Central memory CD8-positive, alpha-beta T cell (primary cell): ENCODE measurements around the gene TNFAIP8.
"Not testable (repeated sequence)": the region's sequence is repeated elsewhere in the genome, so short reads cannot be mapped to it uniquely, and the experiment has no call there.

Source experiments
- ATAC-seq: fragments of 150-1000 bp; cut with Tn5 transposase; replicated peaks from 2 replicates; pipeline ENCODE4 v1.10.0; 2022; ENCODE audit warnings: mild to moderate bottlenecking, moderate FRiP score, moderate number of reproducible peaks; ENCODE audit not compliant: poor library complexity, severe bottlenecking; ENCODE audit errors: extremely low read depth
- DNase-seq, 2 donors: peaks; one replicate each; pipeline ENCODE4 v3.0.0; 2021; ENCODE audit warnings: low spot score in 2 of 2
- H3K27ac Mint-ChIP-seq: one replicate; pipeline ENCODE4 v1.8.0; 2022; ENCODE audit warnings: low read depth, mild to moderate bottlenecking, moderate library complexity, mixed read lengths
- H3K27me3 Mint-ChIP-seq: one replicate; pipeline ENCODE4 v1.8.0; 2022; ENCODE audit warnings: mixed read lengths
- H3K36me3 Mint-ChIP-seq: one replicate; pipeline ENCODE4 v1.8.0; 2022; ENCODE audit warnings: mild to moderate bottlenecking, moderate library complexity, mixed read lengths; ENCODE audit not compliant: insufficient read depth
- H3K4me1 Mint-ChIP-seq: one replicate; pipeline ENCODE4 v1.8.0; 2022; ENCODE audit warnings: mixed read lengths
- H3K4me3 Mint-ChIP-seq: one replicate; pipeline ENCODE4 v1.8.0; 2022; ENCODE audit warnings: mild to moderate bottlenecking, moderate library complexity, mixed read lengths
- H3K9me3 Mint-ChIP-seq: one replicate; pipeline ENCODE4 v1.8.0; 2022; ENCODE audit warnings: mixed read lengths

Gene TNFAIP8

GRCh38 chr5:119412279-119413227, 56.7 kb downstream of the TNFAIP8 start:
- no peak for ATAC-seq
- DNase-seq: no peak
- H3K27ac Mint-ChIP-seq: peak overlapping the region; percentile 80
- H3K4me1 Mint-ChIP-seq: peaks cover 11% of the 10 kb centered on the region
- H3K27me3 Mint-ChIP-seq: no peaks in the 10 kb centered on the region
- peak overlapping the region; percentile 86 for H3K4me3 Mint-ChIP-seq
- H3K9me3 Mint-ChIP-seq: no peaks in the 10 kb centered on the region
- H3K36me3 Mint-ChIP-seq: no peaks in the 10 kb centered on the region

GRCh38 chr5:119414124-119414734, 58.4 kb downstream of the TNFAIP8 start:
- H3K4me3 Mint-ChIP-seq, DNase-seq, H3K27ac Mint-ChIP-seq, ATAC-seq, H3K27me3 Mint-ChIP-seq, H3K9me3 Mint-ChIP-seq, H3K36me3 Mint-ChIP-seq: not testable (repeated sequence)
- H3K4me1 Mint-ChIP-seq: peaks cover 16% of the 10 kb centered on the region

GRCh38 chr5:119417891-119418605, 62.2 kb downstream of the TNFAIP8 start:
- peaks cover 6% of the 10 kb centered on the region for H3K4me1 Mint-ChIP-seq
- ATAC-seq (no peak), DNase-seq (no peak)
- no peaks in the 10 kb centered on the region for H3K9me3 Mint-ChIP-seq
- no peak overlapping the region for H3K27ac Mint-ChIP-seq
- H3K36me3 Mint-ChIP-seq: no peaks in the 10 kb centered on the region
- H3K27me3 Mint-ChIP-seq: no peaks in the 10 kb centered on the region
- no peak overlapping the region for H3K4me3 Mint-ChIP-seq

GRCh38 chr5:119418606-119419100, 62.8 kb downstream of the TNFAIP8 start:
- no peak for ATAC-seq
- Mint-ChIP-seq H3K4me1 (peaks cover 6% of the 10 kb centered on the region), H3K9me3 (no peaks in the 10 kb centered on the region), H3K27ac (no peak overlapping the region), H3K27me3 (no peaks in the 10 kb centered on the region), H3K4me3 (no peak overlapping the region), H3K36me3 (no peaks in the 10 kb centered on the region)
- DNase-seq: no peak

GRCh38 chr5:119420169-119420568, 64.3 kb downstream of the TNFAIP8 start:
- no peak for ATAC-seq
- H3K4me3 Mint-ChIP-seq: no peak overlapping the region
- H3K27me3 Mint-ChIP-seq: no peaks in the 10 kb centered on the region
- H3K4me1 Mint-ChIP-seq: peaks cover 6% of the 10 kb centered on the region
- H3K27ac Mint-ChIP-seq: no peak overlapping the region
- H3K9me3 Mint-ChIP-seq: no peaks in the 10 kb centered on the region
- H3K36me3 Mint-ChIP-seq: no peaks in the 10 kb centered on the region
- DNase-seq: no peak

- Mint-ChIP-seq H3K27ac (no peak overlapping the region), H3K4me1 (no peaks in the 10 kb centered on the region)
Observed at GRCh38 chr5:119426057-119426456, 70.2 kb downstream of the TNFAIP8 start.

GRCh38 chr5:119427060-119427459, 71.2 kb downstream of the TNFAIP8 start:
- H3K4me3 Mint-ChIP-seq: no peak overlapping the region
- H3K36me3 Mint-ChIP-seq: no peaks in the 10 kb centered on the region
- no peaks in the 10 kb centered on the region for H3K4me1 Mint-ChIP-seq
- H3K27me3 Mint-ChIP-seq: peaks cover 18% of the 10 kb centered on the region
- DNase-seq: no peak
- no peak overlapping the region for H3K27ac Mint-ChIP-seq
- H3K9me3 Mint-ChIP-seq: no peaks in the 10 kb centered on the region
- no peak for ATAC-seq

More at GRCh38 chr5:119426057-119426456, 70.2 kb downstream of the TNFAIP8 start:
- no peaks in the 10 kb centered on the region for H3K36me3 Mint-ChIP-seq
- H3K4me3 Mint-ChIP-seq: no peak overlapping the region
- H3K27me3 Mint-ChIP-seq: peaks cover 8% of the 10 kb centered on the region
- H3K9me3 Mint-ChIP-seq: no peaks in the 10 kb centered on the region
- ATAC-seq: no peak
- DNase-seq: no peak

GRCh38 chr5:119427596-119427995, 71.8 kb downstream of the TNFAIP8 start:
- not testable (repeated sequence) for H3K36me3 Mint-ChIP-seq, H3K9me3 Mint-ChIP-seq, ATAC-seq, H3K4me3 Mint-ChIP-seq, H3K4me1 Mint-ChIP-seq, DNase-seq, H3K27ac Mint-ChIP-seq
- H3K27me3 Mint-ChIP-seq: peaks cover 19% of the 10 kb centered on the region

- not testable (repeated sequence) for H3K9me3 Mint-ChIP-seq, H3K4me1 Mint-ChIP-seq, H3K36me3 Mint-ChIP-seq, H3K27ac Mint-ChIP-seq, DNase-seq, ATAC-seq, H3K4me3 Mint-ChIP-seq
- peaks cover 19% of the 10 kb centered on the region for H3K27me3 Mint-ChIP-seq
Observed at GRCh38 chr5:119428166-119428565, 72.3 kb downstream of the TNFAIP8 start.

GRCh38 chr5:119428574-119428973, 72.8 kb downstream of the TNFAIP8 start:
- not testable (repeated sequence) for H3K36me3 Mint-ChIP-seq, H3K9me3 Mint-ChIP-seq, H3K27ac Mint-ChIP-seq, ATAC-seq, H3K4me3 Mint-ChIP-seq, H3K4me1 Mint-ChIP-seq, DNase-seq
- peaks cover 19% of the 10 kb centered on the region for H3K27me3 Mint-ChIP-seq

GRCh38 chr5:119432674-119433237, 76.9 kb downstream of the TNFAIP8 start:
- H3K4me1 Mint-ChIP-seq, H3K36me3 Mint-ChIP-seq, H3K4me3 Mint-ChIP-seq, ATAC-seq, DNase-seq, H3K9me3 Mint-ChIP-seq: not testable (repeated sequence)
- H3K27ac Mint-ChIP-seq: peak overlapping the region; percentile 56
- peaks cover 49% of the 10 kb centered on the region for H3K27me3 Mint-ChIP-seq

- H3K4me1 Mint-ChIP-seq: peaks cover 8% of the 10 kb centered on the region
- peaks cover 69% of the 10 kb centered on the region for H3K27me3 Mint-ChIP-seq
- DNase-seq (peak; percentile 48 to 52), ATAC-seq (peak; percentile 75)
- no peaks in the 10 kb centered on the region for H3K9me3 Mint-ChIP-seq
- no peak overlapping the region for H3K27ac Mint-ChIP-seq
- H3K4me3 Mint-ChIP-seq: no peak overlapping the region
- no peaks in the 10 kb centered on the region for H3K36me3 Mint-ChIP-seq
Observed at GRCh38 chr5:119435436-119436132, 79.8 kb downstream of the TNFAIP8 start.
